Endometrium (tissue), 2 donors: ENCODE data around the gene MAML3.

Source experiments
- FAIRE-seq: peaks from 2 replicates; lab custom pipeline; 2012; peaks lifted over from hg19 to GRCh38; lab: Jason Lieb, UNC
- donor health status: control.
- donor health status: control.

The MAML3 gene

DNA sequence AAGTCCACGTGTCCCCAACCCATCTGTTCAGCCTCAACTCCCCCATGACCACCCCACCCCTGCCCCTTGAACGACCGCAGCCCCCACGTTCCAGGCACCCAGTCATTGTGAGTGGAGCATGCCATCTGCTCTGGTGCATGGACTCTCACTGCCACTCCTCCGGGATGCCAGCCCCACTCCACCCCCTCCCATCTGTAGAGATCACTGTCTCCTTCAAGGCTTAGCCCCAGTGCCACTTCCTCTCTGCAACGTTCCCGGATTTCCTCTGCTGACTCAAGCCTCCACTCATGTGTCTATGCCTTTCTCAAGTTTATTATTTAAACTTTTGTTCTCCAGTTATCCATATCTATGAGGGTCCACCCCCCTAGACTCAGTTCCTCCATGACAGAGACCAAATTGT lies 54.0 kb downstream of the MAML3 start:
- FAIRE-seq = no peak

DNA sequence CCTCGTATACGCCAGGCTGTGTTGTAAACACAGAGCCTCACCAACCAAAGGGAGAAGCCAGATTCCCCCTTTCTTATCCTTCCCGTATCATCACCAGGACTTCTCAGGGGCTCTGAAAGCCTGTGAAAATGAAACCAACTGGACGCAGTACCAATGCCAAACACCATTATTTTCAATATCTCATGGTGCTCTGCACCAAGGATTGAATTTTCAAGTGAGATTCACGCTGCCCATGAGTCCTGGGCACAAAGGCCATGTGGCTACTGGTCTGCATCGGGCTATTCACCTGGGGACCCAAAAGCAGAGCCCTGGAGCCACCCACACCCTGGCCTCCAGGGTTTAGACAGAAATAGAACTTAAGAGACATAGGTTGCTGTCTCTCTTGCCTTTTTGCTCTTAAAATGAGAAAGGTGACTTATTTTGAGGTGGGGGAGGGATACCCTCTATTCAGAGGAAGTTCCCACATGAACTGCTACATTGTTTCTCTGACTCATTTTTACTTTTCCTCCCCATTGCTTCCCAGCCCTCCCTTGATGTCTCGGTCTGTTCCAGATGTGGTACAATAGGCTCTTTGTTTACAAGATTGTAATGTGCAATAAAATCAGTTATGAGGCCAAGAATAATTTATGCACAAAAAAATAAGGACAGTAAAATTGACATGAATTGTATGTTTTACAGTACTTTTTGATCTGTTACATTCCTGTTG lies 55.4 kb downstream of the MAML3 start:
- FAIRE-seq = peak; percentile 82

DNA sequence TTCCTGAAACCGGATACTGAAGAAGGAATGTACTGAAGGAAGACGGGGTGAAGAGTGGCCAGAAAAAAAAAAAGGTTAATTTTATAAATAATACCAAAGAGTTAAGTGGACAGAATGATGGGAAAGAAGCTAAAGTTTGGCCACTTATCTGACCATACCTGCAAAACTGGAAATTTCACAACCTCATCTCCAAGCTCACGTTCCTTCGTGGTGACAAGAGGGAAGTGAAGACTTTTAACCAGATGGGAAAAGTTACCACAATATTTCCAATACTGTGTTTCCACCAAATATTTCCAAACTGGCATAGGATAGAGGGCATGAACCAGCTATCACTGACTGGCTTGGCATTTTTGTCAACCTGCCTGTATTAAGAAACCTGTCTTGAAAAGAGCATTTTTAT lies 56.4 kb downstream of the MAML3 start:
- FAIRE-seq = no peak

DNA sequence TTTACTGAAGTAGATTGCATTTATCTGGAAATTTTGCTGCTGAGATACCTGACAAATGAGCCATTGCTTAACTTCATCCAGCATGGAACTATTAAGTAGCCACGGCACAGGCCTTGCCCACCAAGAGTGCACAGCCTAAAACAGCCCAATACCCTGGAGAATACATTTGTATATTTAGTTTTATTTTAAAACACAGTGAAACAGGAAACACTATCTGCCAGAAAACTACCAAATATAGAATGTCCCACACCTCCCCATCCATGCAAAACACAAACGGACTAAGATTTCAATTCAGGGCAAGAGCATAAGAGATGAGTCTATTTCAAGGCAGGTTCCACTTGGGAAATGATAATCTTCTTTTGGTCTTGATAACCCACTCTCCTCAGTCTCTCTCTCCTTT lies 57.1 kb downstream of the MAML3 start:
- FAIRE-seq = no peak

DNA sequence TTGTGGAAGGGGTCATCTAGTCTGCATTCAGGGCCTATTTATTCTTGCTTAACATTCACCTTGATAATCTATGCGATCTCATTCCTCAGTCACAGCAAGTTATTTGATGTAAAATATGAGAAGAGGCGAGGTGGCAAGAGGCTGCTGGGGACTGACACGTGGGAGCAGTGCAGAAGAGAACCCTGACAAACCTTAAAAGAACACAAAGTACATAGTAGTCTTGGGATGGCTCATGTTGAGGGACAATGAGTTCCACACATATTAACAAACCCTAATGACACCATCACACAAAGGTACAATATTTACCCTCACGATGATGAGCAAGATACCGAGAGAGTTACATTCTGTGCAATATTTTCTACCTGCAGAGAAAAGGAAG lies 57.5 kb downstream of the MAML3 start:
- no peak for FAIRE-seq

DNA sequence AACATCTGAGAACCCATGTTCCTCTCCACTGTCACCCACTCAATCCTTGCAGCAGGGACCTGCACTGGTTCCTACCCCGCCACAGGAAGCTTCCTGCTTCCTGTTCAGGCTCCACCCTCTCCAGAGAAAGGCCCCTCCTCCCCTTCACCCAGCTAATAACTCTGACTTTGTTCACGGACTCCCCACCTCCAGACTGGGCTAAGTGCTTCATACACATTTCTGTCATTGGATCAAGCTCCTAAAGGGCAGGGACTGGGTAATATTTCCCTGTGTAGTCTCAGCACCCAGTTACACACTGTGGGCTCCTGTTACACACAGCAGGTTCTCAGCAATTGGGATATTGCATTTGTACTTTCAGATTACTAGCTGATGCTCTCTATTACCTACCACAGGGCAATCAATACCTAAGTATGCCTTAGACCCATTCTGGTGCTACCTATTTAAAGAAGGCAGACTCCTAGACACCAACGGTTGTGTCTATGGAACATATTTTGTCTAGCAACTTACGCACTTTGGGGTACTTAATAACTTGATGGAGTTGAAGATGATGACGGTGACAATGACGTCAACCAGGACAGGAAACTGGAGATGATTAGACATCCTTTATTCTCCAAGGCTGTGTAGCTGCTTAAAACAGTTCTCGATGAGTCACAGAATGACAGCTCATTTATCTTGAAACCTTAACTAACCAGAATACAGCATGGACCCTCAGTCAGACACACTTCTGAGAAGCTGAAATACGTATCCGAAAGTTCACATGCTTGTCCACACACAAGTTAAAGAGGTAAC lies 58.1 kb downstream of the MAML3 start:
- FAIRE-seq = no peak

DNA sequence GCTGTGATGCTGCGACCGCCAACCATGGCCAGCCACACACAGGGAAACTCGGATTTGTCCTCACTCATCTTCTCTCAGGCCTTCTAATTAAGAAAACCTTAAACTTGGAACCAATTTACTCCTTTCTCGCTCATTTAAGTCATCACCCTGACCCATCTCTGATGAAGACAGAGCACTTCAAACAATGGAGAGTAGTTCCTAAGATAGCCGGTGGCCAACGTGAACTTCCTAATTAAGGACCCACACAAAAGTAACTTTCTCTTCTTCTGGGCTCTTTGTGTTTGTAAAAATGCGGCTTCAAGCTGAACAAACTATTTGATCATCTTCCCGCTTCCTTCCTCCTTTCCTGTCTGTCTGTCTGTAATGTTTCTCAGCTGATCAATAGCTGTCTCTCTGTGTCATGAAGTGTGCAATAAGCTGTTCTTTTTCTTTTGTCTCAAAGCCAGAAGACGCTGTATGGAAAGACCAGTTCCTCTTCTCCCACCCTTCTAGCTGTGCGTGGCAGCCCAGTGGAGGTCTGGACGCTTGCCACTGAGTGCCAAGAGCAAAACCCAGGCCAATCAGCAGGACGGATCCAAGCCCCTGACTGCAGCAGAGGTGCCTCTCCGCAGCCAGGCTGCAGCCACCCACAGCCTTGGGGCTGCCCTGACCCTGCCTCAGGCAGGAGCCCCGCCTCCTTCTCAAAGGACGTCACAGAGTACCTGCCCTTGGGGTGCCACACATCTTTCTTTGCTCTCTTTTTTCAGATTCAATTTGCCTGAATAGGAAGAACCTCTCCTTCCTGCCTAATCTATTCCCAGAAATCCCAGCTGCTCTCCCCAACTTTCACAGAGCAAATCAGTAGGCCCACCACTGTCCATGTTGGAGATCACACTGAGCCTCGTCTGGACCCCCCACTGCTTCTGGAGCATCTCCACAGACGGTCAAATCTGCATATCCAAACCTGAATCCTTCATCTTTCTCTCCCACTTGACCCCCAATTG lies 59.3 kb downstream of the MAML3 start:
- no peak for FAIRE-seq

DNA sequence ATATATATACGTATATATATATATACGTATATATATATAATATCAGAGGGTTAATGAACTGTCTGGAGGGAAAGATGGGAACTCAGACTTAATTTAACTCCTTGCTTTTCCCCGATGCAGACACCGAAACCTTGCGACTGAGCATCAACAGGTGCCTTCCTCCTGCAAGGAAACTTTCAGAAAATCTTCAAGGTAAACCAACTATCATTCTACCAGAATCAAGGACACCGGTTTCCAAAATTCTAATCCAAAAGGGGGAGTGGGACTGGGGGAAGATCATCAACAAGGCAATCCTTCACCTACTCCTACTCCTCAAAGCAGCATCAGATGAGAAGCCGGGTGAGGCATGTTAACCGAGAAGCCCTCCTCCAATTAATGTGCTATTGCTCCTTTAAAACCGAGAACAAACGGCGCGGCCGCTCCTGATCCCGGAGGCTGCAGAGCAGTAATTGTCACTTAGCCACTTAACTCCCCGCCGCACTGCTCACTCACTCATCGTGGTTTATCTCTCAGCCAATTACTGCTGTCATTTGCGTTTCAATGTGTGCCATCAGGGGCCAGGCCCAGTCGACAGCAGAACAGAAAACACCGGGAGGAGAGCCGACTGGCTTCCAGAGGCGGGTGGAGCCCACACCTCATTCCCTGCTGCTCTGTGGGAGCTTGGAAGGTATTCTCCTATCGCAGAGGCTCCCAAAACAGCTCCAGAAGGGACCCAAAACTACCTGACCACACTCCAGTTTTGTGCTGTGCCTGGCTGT lies 61.7 kb downstream of the MAML3 start:
- FAIRE-seq = no peak

DNA sequence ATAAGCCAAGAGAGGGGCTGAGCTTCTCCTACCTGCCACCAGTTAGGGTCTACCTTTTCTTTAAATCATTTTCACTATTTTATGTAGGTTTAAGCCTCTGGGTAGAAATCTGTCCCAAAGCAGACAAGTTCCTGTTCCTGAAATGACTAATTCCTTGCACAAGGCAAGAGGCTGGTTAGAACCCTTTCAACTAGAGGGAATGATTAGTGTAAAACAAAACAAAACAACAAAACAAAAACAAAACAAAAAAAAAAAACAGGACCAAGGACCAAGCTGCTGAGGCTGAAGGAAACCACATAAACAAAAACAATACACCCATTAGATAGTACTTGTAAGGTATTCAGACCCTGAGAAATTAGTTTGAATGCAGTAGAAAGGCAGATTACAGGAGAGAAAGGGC lies 62.7 kb downstream of the MAML3 start:
- FAIRE-seq = peak; percentile 66

DNA sequence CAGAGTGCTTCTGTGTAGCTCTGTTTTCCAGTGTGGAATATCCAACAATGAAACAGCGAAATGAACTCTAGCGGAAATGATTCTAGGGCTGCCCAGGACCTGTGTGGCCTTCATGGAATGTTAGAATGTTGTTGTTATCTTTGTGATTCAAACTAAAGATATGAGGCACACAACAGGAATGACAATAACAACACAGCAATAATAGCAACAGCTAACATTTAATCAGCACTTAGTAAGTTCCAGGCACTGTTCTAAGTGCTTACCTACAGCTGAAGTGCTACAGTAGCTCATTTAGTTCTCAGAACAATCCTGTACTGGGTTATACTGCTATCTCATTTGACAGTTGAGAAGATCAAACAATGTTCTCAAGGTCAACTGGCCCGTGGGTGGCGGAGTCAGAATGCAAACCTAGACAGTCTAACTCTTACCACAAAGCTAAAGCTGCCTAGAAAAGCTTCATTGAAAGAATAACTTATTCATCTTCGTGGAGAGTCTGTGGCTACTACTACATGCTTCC lies 63.7 kb downstream of the MAML3 start:
- no peak for FAIRE-seq

DNA sequence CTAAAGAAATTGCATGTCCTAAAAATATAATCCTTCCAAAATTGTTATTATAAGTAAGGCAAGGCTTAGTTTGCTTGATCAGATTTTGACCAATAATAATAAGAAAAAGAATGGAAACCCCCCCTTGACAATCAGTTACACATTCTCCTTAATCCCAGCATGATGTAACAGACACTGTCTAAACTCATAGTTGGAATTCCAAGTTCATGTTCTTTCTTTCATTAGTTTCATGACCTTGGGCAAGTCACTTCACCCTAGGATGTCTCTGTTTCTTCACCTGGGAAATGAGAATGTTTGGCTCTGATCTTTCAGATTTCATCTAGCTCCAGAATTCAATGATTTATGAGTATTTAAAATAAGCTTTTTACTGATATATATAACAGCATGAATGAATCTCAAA lies 64.8 kb downstream of the MAML3 start:
- FAIRE-seq = no peak

DNA sequence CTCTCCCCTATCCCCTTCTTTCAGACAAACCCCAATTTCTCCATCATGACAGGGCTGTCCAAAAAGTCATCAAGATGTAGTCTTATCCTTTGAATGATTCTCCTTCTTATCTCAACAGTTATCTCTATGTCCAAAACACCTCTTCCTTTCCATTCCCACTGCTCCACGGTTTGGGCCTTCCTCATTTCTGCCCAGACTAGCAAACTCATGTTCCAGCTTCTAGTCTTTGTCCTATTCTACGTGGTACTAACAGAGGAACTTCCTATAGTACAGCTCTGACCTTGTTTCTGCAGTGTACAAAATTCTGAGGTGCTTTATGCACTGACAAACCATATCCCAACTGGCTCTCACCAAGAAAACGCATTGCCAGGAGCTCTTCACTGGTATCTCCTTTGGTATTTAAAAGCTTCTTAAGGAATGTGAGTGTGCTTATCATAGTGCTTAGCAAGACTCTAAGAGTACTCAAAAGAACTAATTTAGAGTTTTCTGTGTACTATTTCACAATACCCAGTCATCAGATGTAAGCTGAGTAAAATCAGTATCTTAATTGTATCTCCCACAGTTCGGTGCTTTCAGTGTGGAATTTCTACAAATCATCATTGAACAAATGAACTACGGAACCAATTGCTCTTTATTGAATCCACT lies 65.5 kb downstream of the MAML3 start:
- no peak for FAIRE-seq

DNA sequence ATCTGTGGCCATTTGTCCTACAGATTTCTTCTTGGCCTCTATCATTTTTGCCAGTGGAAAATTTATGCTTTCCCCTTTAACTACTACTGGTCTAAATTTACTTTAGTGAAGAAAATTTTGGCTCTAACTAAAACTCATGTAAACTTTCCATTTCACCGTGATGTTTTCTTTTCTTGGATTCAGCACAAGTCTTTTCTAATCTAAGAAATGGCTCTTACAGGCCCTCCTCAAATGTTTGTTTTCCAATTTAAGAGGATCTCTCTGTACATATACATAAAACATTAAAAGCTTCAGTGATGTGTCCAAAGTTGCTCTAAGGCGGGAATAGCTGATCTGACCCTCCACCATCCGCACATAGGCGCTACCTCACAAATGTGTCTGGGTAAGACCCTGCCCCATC lies 68.1 kb downstream of the MAML3 start:
- FAIRE-seq = no peak

DNA sequence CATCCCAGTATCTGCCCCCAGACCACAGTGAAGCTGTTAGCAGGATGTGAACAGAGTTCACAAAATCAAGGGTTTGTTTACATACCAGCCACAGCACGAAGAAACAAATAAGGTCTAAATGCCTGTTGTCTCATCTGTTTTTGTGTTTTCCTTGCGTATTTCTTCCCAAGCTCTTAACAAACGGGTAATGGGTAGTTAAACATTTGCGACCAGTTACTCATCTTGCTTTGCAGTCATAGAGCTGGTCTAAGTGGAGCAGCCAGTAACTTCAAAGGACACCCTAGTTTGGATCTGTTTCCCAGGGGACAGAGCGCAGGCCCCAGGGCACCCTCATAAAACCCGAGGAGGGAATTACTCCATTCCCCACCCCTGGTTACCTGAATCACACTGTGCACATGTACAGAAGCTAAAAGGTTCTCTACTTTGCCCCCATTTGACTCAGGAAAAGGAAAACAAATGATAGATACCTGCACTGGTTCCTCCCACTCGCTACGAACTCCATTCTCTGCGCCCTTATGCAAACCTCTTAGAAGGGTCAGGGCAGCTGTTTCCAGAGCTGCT lies 68.8 kb downstream of the MAML3 start:
- FAIRE-seq = peak; percentile 18

DNA sequence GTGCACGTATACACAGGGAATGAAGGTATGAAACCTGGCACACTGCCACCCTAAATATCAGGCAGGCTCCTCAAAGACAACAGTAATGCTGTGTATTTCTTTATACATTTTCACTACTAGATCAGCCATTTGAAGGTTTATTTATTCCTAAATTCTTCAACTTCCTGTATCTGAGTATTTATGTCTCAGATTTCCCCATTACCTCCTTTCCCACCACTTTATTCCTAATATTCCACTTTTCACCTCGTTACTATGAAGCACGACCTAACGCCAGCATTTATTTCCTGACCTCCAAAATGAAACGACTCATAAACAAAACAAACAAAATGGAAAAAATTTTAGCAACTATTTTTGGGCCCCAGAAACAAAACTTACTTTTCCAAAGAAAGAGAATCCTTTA lies 69.6 kb downstream of the MAML3 start:
- peak; percentile 37 for FAIRE-seq

DNA sequence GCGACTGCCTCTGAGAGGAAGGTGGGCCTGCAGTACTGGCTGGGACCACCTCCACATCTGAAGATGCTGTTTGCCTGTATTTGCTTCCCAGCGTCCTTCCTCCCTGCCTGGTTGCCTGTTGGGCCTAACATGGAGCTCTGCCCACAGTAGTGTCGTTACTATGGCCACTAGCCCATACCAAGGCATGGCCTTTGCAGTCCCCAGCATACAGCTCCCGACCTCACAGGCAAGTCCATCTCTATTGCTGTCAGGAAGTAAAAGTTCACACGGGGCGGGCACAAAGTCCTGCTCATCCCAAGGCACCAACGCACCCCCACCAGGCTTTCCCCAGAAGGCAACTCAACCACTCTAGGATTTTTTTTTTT lies 71.6 kb downstream of the MAML3 start:
- no peak for FAIRE-seq

DNA sequence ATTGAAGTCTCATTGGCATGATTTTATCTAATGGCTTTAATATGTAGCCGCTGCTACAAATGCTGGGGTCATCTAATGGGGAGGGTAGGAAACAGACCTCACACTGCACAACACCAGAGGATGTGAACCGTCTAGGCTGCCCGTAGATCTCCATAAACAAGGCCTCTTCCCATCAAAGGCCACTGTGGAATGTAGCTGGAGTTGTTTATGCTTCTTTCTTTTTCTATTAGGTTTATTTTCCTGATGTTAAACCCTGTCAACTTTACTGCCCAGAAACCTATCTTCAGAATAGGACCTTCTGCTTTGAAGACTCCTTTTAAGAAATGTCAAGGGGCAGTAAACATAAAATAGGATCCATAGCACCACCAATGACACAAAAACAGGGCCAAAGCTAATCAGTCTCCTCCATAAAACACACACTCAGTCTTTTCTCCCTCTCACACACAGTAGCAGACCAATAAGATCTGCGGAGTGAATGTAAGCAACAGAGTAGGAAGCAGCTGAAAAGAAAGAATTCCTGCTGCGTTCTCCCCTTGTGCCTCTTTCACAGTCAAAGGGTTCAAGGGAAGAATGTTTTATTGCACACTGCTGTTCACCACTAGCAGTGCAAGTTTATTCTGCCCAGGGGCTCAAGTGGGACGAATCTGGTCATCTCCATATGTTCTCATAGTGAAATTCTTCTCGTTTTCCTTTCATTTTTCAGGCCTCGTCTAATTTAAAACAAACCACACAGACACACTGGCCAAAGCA lies 72.2 kb downstream of the MAML3 start:
- FAIRE-seq = peak; percentile 90

DNA sequence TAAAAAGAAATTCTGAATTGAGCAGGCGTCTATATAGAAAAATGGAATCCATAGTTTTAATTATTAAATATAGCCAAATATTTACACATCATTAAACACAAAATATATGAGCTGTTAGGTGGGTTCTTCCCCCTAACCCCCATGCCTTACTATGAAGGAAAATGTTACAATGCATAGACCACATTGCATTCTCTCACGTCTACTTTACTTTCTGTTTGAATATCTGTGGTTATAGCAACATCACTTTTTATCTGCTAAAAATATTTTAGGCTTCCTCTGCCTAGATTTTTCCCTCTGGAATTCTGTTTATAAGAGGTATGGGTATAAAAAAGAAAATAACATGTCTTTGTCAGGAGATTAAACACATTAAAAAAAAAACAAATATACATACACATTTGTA lies 73.1 kb downstream of the MAML3 start:
- no peak for FAIRE-seq

DNA sequence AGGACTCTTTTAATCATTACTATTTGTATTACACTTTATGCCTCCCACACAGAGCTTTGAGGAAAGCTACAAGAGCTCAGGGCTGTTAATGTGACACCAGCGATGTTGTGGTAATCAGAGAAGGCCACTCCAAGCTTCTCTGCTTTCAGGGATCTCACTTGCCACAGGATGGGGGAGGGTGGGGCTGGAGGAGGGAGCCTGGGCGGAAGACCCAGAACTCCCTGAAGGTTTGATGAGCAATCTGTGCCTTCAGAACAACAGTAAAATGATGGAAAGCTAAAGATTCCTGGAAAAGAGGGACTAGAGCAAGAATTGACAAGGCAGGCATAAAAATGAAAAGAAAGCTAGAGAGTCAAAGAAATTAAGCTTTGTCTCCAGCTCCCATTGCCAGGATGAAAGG lies 75.6 kb downstream of the MAML3 start:
- peak; percentile 66 for FAIRE-seq

DNA sequence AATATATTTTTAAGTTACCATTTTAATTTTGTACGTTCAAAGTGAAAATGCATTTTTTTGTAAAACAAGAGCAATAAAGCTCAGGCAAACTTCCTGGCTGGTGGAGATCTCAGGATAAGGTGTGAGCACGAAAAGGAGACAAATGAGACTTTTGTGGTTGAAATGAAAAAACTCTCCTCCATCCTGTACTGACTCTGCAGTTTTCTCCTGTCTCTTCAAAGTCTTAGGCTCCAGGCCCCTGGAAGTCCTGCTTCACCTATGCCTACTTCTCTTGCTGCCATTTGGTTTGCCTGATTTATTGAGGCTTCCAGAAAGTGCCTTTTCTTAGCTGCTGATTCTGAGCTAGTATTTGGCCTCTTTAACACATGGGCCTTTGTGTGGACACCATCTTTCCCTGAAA lies 77.7 kb downstream of the MAML3 start:
- FAIRE-seq = no peak
